B cell (primary cell): Measurements from ENCODE around the gene MEG3. TPM values are rescaled to one million over a fixed set of nuclear protein-coding genes. Genes with fewer than 3 reads are reported as not detected.

ENCODE experiments used
- ATAC-seq: fragments of 200-7000 bp; cut with Tn5 transposase; one replicate; pipeline ENCODE4 v1.10.0; 2021; ENCODE audit warnings: low read depth, mild to moderate bottlenecking, moderate number of reproducible peaks, moderate library complexity
- CTCF ChIA-PET: fragments of 350-600 bp; sonication (Branson Sonifier 250); formaldehyde crosslinking; loops from one replicate; lab custom pipeline; 2021; ENCODE audit warnings: antibody characterized with exemption, inconsistent platforms; lab: Charles Lee
- POLR2A ChIA-PET: fragments of 350-600 bp; sonication (Branson Sonifier 250); formaldehyde crosslinking; loops from one replicate; lab custom pipeline; 2021; ENCODE audit warnings: antibody characterized with exemption; lab: Charles Lee
- DNase-seq: peaks from one replicate; pipeline ENCODE4 v3.0.0; 2013
- H2AFZ ChIP-seq: 2 replicates; pipeline ENCODE4 v1.6.1; 2012; ENCODE audit warnings: mild to moderate bottlenecking, low read depth, low read length; ENCODE audit not compliant: insufficient read depth, poor library complexity, severe bottlenecking
- H3K27ac ChIP-seq, 2 donors: 1 replicate in 1 of 2; 2 replicates in 1 of 2; pipeline ENCODE4 v1.5.1; 2012 to 2013; ENCODE audit warnings: low read length in 2 of 2, mild to moderate bottlenecking in 2 of 2, moderate library complexity in 1 of 2
- H3K27me3 ChIP-seq, 4 experiments: fragments of 200-600 bp in 1 of 4; sonication (generic) in 1 of 4; replicated peaks in 1 of 4; 1 replicate in 2 of 4; 2 replicates in 2 of 4; pipeline versions ENCODE4 v1.6.1 to v1.7.0; 2013 to 2016; ENCODE audit warnings: low read length in 3 of 4, mild to moderate bottlenecking in 2 of 4, mixed read lengths in 1 of 4, moderate library complexity in 1 of 4; ENCODE audit not compliant: insufficient read depth in 4 of 4, control insufficient read depth in 3 of 4; ENCODE audit errors: control extremely low read depth in 1 of 4
- H3K36me3 ChIP-seq, 2 experiments: replicated peaks in 1 of 2; 1 replicate in 1 of 2; 2 replicates in 1 of 2; pipeline versions ENCODE4 v1.6.1 to v1.7.1; 2013; ENCODE audit warnings: low read length in 1 of 2; ENCODE audit not compliant: insufficient read depth in 2 of 2, control insufficient read depth in 1 of 2; ENCODE audit errors: control extremely low read depth in 1 of 2, extremely low read depth in 1 of 2
- H3K4me1 ChIP-seq, 2 donors: fragments of 200-600 bp in 1 of 2; sonication (generic) in 1 of 2; 1 replicate in 1 of 2; 2 replicates in 1 of 2; pipeline versions ENCODE4 v1.5.1 to v1.6.1; 2013 to 2017; ENCODE audit warnings: low read length in 2 of 2; ENCODE audit not compliant: control insufficient read depth in 2 of 2, insufficient read depth in 2 of 2
- H3K4me2 ChIP-seq: replicated peaks from 2 replicates; pipeline ENCODE3; 2012; ENCODE audit warnings: mild to moderate bottlenecking, low read depth, low read length; ENCODE audit not compliant: poor library complexity, severe bottlenecking
- H3K4me3 ChIP-seq, 5 experiments: fragments of 200-600 bp in 1 of 5; sonication (generic) in 1 of 5; 1 replicate in 3 of 5; 2 replicates in 2 of 5; pipeline versions ENCODE4 v1.5.1 to v1.7.0; 2011 to 2016; ENCODE audit warnings: low read length in 4 of 5, mild to moderate bottlenecking in 4 of 5, low read depth in 2 of 5, control low read depth in 1 of 5, moderate library complexity in 1 of 5; ENCODE audit not compliant: insufficient read depth in 1 of 5; ENCODE audit errors: control extremely low read depth in 1 of 5, extremely low read depth in 1 of 5
- H3K79me2 ChIP-seq: fragments of 200-600 bp; sonication (generic); one replicate; pipeline ENCODE4 v1.6.0; 2016; ENCODE audit warnings: low read length; ENCODE audit not compliant: control insufficient read depth, insufficient read depth
- H3K9ac ChIP-seq: fragments of 200-600 bp; sonication (generic); 2 replicates; pipeline ENCODE4 v1.6.1; 2017; ENCODE audit warnings: mild to moderate bottlenecking, low read length, moderate library complexity
- H3K9me3 ChIP-seq, 3 donors: one replicate each; pipeline versions ENCODE4 v1.6.1 to v1.7.1; 2013; ENCODE audit warnings: low read length in 2 of 3; ENCODE audit not compliant: control insufficient read depth in 2 of 3, insufficient read depth in 1 of 3; ENCODE audit errors: control extremely low read depth in 1 of 3
- H4K20me1 ChIP-seq: 2 replicates; pipeline ENCODE4 v1.6.0; 2012; ENCODE audit warnings: mild to moderate bottlenecking, low read length; ENCODE audit not compliant: insufficient read depth, control insufficient read depth, poor library complexity, severe bottlenecking
- H3K27ac Mint-ChIP-seq: one replicate; pipeline ENCODE4 v1.8.0; 2021; ENCODE audit warnings: mixed read lengths
- H3K27me3 Mint-ChIP-seq: one replicate; pipeline ENCODE4 v1.8.0; 2021; ENCODE audit warnings: mixed read lengths
- H3K4me1 Mint-ChIP-seq: one replicate; pipeline ENCODE4 v1.8.0; 2021; ENCODE audit warnings: mixed read lengths
- H3K4me3 Mint-ChIP-seq: one replicate; pipeline ENCODE4 v1.8.0; 2021; ENCODE audit warnings: mixed read lengths
- H3K9me3 Mint-ChIP-seq: one replicate; pipeline ENCODE4 v1.8.0; 2022; ENCODE audit warnings: mixed read lengths; ENCODE audit not compliant: insufficient read depth
- CTCF ChIP-seq: fragments of 200-600 bp; IDR thresholded peaks from one replicate; pipeline ENCODE4 v1.8.0; 2022; ENCODE audit warnings: antibody characterized with exemption, mild to moderate bottlenecking
- EZH2 ChIP-seq: IDR thresholded peaks from 2 replicates; pipeline ENCODE4 v1.6.1; 2012; ENCODE audit warnings: borderline replicate concordance, low read depth, mild to moderate bottlenecking, moderate library complexity, low read length; ENCODE audit not compliant: insufficient read depth, poor library complexity, severe bottlenecking
- WGBS: methylation state at CpG from one replicate; pipeline ENCODE4 v1.1.5; 2013; ENCODE audit warnings: missing lambda C conversion rate; ENCODE audit not compliant: insufficient coverage; 5-methylcytosine and 5-hydroxymethylcytosine counted together
- intact Hi-C: fragments of 100-400 bp; cut with micrococcal nuclease; formaldehyde crosslinking; loops from one replicate; pipeline ENCODE4 v1.10.0; 2022
- polyA plus RNA-seq: library from polyadenylated mRNA; depleted of rRNA; stranded (reverse); fragments of >200 nt; gene quantifications from 2 replicates; pipeline ENCODE4 v1.2.3, GENCODE V29; 2012
- total RNA-seq, 2 donors: library from RNA; stranded (reverse); fragments of 120-200 nt in 1 of 2; gene quantifications; 1 replicate in 1 of 2; 2 replicates in 1 of 2; pipeline versions ENCODE4 v1.2.3 to v1.2.4, GENCODE V29; 2013 to 2022

MEG3 gene
- total and polyA plus RNA-seq, 2 donors (not counting 1 experiment from before 2014, with no cell fraction given), result 0.13 TPM; not detected in 1

GRCh38 chr14:100802179-100802578 is 23.7 kb upstream of the MEG3 start:
- no peak overlapping the region for H3K9ac ChIP-seq
- no peaks in the 10 kb centered on the region for H3K4me1 ChIP-seq
- no peak overlapping the region for H3K27ac ChIP-seq
- intact Hi-C loops, result no loop called here
- no peaks in the 10 kb centered on the region for H3K36me3 ChIP-seq
- WGBS, result 95% methylated on average over 3 of the region's 7 CpGs
- TF ChIP-seq EZH2 (no peak), CTCF (no peak)
- ATAC-seq, result no peak
- H2AFZ ChIP-seq, result no peak overlapping the region
- DNase-seq, result no peak
- POLR2A ChIA-PET, result no interaction called here
- H4K20me1 ChIP-seq, result no peaks in the 10 kb centered on the region
- no peaks in the 10 kb centered on the region for H3K79me2 ChIP-seq
- H3K4me3 Mint-ChIP-seq, result no peak overlapping the region
- no peaks in the 10 kb centered on the region for H3K4me1 Mint-ChIP-seq
- CTCF ChIA-PET, result no interaction called here
- H3K27me3 ChIP-seq, result no peaks in the 10 kb centered on the region
- H3K9me3 ChIP-seq, result peaks cover 0 to 7% (median 0%) of the 10 kb centered on the region in 3 donors
- no peaks in the 10 kb centered on the region for H3K9me3 Mint-ChIP-seq
- H3K27ac Mint-ChIP-seq, result no peak overlapping the region
- no peak overlapping the region for H3K4me3 ChIP-seq
- no peak overlapping the region for H3K4me2 ChIP-seq
- H3K27me3 Mint-ChIP-seq, result no peaks in the 10 kb centered on the region

GRCh38 chr14:100802766-100803165 is 23.2 kb upstream of the MEG3 start:
- H3K27ac Mint-ChIP-seq, result no peak overlapping the region
- DNase-seq (no peak), ATAC-seq (no peak)
- Histone ChIP-seq H3K4me2 (no peak overlapping the region), H3K79me2 (no peaks in the 10 kb centered on the region), H3K36me3 (no peaks in the 10 kb centered on the region), H3K27ac (no peak overlapping the region), H3K9ac (no peak overlapping the region), H3K9me3 (peaks cover 0 to 12% (median 0%) of the 10 kb centered on the region in 3 donors), H2AFZ (no peak overlapping the region), H3K4me1 (no peaks in the 10 kb centered on the region), H3K27me3 (no peaks in the 10 kb centered on the region), H4K20me1 (no peaks in the 10 kb centered on the region), H3K4me3 (no peak overlapping the region)
- H3K9me3 Mint-ChIP-seq, result no peaks in the 10 kb centered on the region
- no peak overlapping the region for H3K4me3 Mint-ChIP-seq
- H3K4me1 Mint-ChIP-seq, result no peaks in the 10 kb centered on the region
- H3K27me3 Mint-ChIP-seq, result no peaks in the 10 kb centered on the region
- intact Hi-C loops, result no loop called here
- TF ChIP-seq EZH2 (no peak), CTCF (no peak)
- ChIA-PET CTCF (no interaction called here), POLR2A (no interaction called here)
- WGBS, result 69% methylated on average over 2 of the region's 5 CpGs
